Liver (tissue), 9 donors: ENCODE measurements around the gene RSL24D1. TPM values are rescaled to one million over a fixed set of nuclear protein-coding genes. Genes with fewer than 3 reads are reported as not detected.
A peak's percentile ranks its signal among the peaks of the same experiment; 100 is the strongest.

Experiments
- DNase-seq: peaks from one replicate; pipeline ENCODE4 v3.0.0-alpha.2; 2017; ENCODE audit warnings: low spot score
- H3K27ac ChIP-seq, 2 donors: one replicate each; pipeline ENCODE4 v1.7.0; 2013; ENCODE audit warnings: inconsistent platforms in 2 of 2, low read length in 2 of 2, control low read depth in 1 of 2, low read depth in 1 of 2, mild to moderate bottlenecking in 1 of 2
- H3K27me3 ChIP-seq, 4 donors: one replicate each; pipeline versions ENCODE4 v1.6.1 to v1.7.0; 2013; ENCODE audit warnings: low read length in 3 of 4, inconsistent platforms in 1 of 4, mild to moderate bottlenecking in 1 of 4, moderate library complexity in 1 of 4; ENCODE audit not compliant: control insufficient read depth in 4 of 4, insufficient read depth in 4 of 4
- H3K36me3 ChIP-seq, 4 donors: one replicate each; pipeline versions ENCODE4 v1.6.1 to v1.7.0; 2013; ENCODE audit warnings: low read length in 3 of 4, mild to moderate bottlenecking in 3 of 4, low read depth in 1 of 4, moderate library complexity in 1 of 4; ENCODE audit not compliant: control insufficient read depth in 4 of 4, insufficient read depth in 3 of 4
- H3K4me1 ChIP-seq, 4 donors: one replicate each; pipeline versions ENCODE4 v1.6.1 to v1.7.0; 2013; ENCODE audit warnings: low read length in 3 of 4, mild to moderate bottlenecking in 3 of 4, moderate library complexity in 1 of 4; ENCODE audit not compliant: control insufficient read depth in 4 of 4, insufficient read depth in 4 of 4
- H3K4me3 ChIP-seq, 3 donors: one replicate each; pipeline versions ENCODE4 v1.6.1 to v1.7.0; 2013; ENCODE audit warnings: low read length in 3 of 3, control low read depth in 1 of 3, low read depth in 1 of 3, mild to moderate bottlenecking in 1 of 3
- H3K9ac ChIP-seq, 2 donors: one replicate each; pipeline ENCODE4 v1.7.0; 2013; ENCODE audit warnings: low read length in 2 of 2, mild to moderate bottlenecking in 2 of 2, moderate library complexity in 2 of 2, control low read depth in 1 of 2, low read depth in 1 of 2
- H3K9me3 ChIP-seq, 4 donors: one replicate each; pipeline versions ENCODE4 v1.6.1 to v1.7.0; 2013; ENCODE audit warnings: low read length in 3 of 4; ENCODE audit not compliant: control insufficient read depth in 4 of 4
- CTCF ChIP-seq: fragments of 150-350 bp; IDR thresholded peaks from 2 replicates; pipeline ENCODE4 v1.5.1; 2017; ENCODE audit warnings: improper control_type of control experiment, low read depth, low read length; ENCODE audit not compliant: missing input control
- EGR1 ChIP-seq, 2 donors: IDR thresholded peaks; 2 replicates each; pipeline ENCODE4 v1.6.1; 2016 to 2018; ENCODE audit warnings: antibody characterized with exemption in 2 of 2, low read depth in 2 of 2
- FOXA1 ChIP-seq: IDR thresholded peaks from 2 replicates; pipeline ENCODE4 v1.6.1; 2016; ENCODE audit warnings: antibody characterized with exemption
- FOXA2 ChIP-seq: IDR thresholded peaks from 2 replicates; pipeline ENCODE4 v1.6.1; 2016; ENCODE audit warnings: antibody characterized with exemption
- GABPA ChIP-seq, 2 donors: IDR thresholded peaks in 1 of 2; conservative IDR thresholded peaks in 1 of 2; 2 replicates each; pipeline ENCODE4 v1.6.1; 2016; ENCODE audit warnings: antibody characterized with exemption in 2 of 2, mild to moderate bottlenecking in 1 of 2, moderate library complexity in 1 of 2
- HNF4A ChIP-seq, 2 donors: conservative IDR thresholded peaks; 2 replicates each; pipeline ENCODE4 v1.6.1; 2016; ENCODE audit warnings: antibody characterized with exemption in 2 of 2, mild to moderate bottlenecking in 2 of 2
- HNF4G ChIP-seq: IDR thresholded peaks from 2 replicates; pipeline ENCODE4 v1.6.1; 2016; ENCODE audit warnings: antibody characterized with exemption
- JUND ChIP-seq, 2 donors: IDR thresholded peaks; 2 replicates each; pipeline ENCODE4 v1.6.1; 2016; ENCODE audit warnings: antibody characterized with exemption in 2 of 2
- RAD21 ChIP-seq, 2 donors: IDR thresholded peaks; 2 replicates each; pipeline ENCODE4 v1.6.1; 2016; ENCODE audit warnings: antibody characterized with exemption in 2 of 2, mild to moderate bottlenecking in 2 of 2
- REST ChIP-seq: IDR thresholded peaks from 2 replicates; pipeline ENCODE4 v1.6.1; 2016; ENCODE audit warnings: antibody characterized with exemption, mild to moderate bottlenecking
- RXRA ChIP-seq, 2 donors: IDR thresholded peaks; 2 replicates each; pipeline ENCODE4 v1.6.1; 2017 to 2018; ENCODE audit warnings: antibody characterized with exemption in 2 of 2, mild to moderate bottlenecking in 1 of 2
- SP1 ChIP-seq: IDR thresholded peaks from 2 replicates; pipeline ENCODE4 v1.6.1; 2018; ENCODE audit warnings: antibody characterized with exemption, mild to moderate bottlenecking
- TAF1 ChIP-seq: conservative IDR thresholded peaks from 2 replicates; pipeline ENCODE4 v1.6.1; 2016; ENCODE audit warnings: antibody characterized with exemption, mild to moderate bottlenecking
- YY1 ChIP-seq: IDR thresholded peaks from 2 replicates; pipeline ENCODE4 v1.6.1; 2016; ENCODE audit warnings: antibody characterized with exemption, mild to moderate bottlenecking
- WGBS: extraction: QIAGEN DNeasy Blood & Tissue Kit; methylation state at CpG from one replicate; pipeline ENCODE4 v1.1.7; 2013; 5-methylcytosine and 5-hydroxymethylcytosine counted together
- polyA plus RNA-seq, 2 donors: library from polyadenylated mRNA; stranded (reverse) in 1 of 2; unstranded in 1 of 2; fragments of 200-250 nt in 1 of 2; fragments of >200 nt in 1 of 2; fragmentation: Nextera tagmentation in 1 of 2; extraction: Ambion mirVana in 1 of 2; gene quantifications; one replicate each; pipeline versions ENCODE4 v1.2.1 to v1.2.3, GENCODE V29; 2013 to 2015
- total RNA-seq, 2 donors: library from RNA; depleted of rRNA; stranded (reverse); fragments of >200 nt; gene quantifications; one replicate each; pipeline ENCODE4 v1.2.3, GENCODE V29; 2014
- TF ChIP-seq, protein P1 (sequence below): IDR thresholded peaks from 2 replicates; pipeline ENCODE4 v1.6.1; 2016; ENCODE audit warnings: antibody characterized with exemption
- TF ChIP-seq, protein P2 (sequence below): IDR thresholded peaks from 2 replicates; pipeline ENCODE4 v1.6.1; 2016; ENCODE audit warnings: antibody characterized with exemption
- donor health status: healthy.
- donor health status: healthy.
- donor health status: healthy.
- donor health status: healthy.
- donor health status: healthy.

The RSL24D1 gene
- total and polyA plus RNA-seq, 4 donors: 13.3 to 33.3 (median 23.2) TPM

DNA sequence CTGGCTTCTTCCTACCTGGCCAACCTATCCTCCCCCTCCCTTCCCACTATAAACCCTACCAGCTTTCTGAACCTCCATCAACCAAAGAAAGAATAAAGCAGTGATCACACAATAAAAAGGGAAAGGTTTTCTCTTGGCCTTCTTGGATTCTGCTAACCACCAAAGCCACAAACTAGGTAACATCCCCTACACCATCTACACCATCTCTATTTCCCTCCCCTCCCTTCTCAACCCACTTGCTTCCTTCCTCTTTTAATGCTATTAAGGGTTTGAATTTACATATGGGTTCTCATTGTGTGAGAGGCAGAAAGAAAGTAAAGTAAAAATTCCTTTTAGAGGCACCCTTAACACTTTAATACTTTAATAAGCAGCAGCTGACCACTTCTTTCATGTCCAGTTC lies 25.8 kb upstream of the RSL24D1 start:
- Histone ChIP-seq H3K27me3 (no peaks in the 10 kb centered on the region), H3K36me3 (peaks cover 2 to 6% (median 4%) of the 10 kb centered on the region in 4 donors), H3K9ac (no peak overlapping the region), H3K4me3 (no peak overlapping the region), H3K27ac (peak overlapping the region in 1 of 2 donors; percentile 42), H3K9me3 (no peaks in the 10 kb centered on the region), H3K4me1 (peaks cover 2 to 21% (median 15%) of the 10 kb centered on the region in 4 donors)
- DNase-seq: no peak
- no peak for TF ChIP-seq JUND (IDR thresholded peaks at IDR 0.05)

- peaks cover 2 to 21% (median 15%) of the 10 kb centered on the region in 4 donors for H3K4me1 ChIP-seq
- H3K9ac ChIP-seq: no peak overlapping the region
- H3K4me3 ChIP-seq: no peak overlapping the region
- H3K36me3 ChIP-seq: peaks cover 0 to 3% (median 1%) of the 10 kb centered on the region in 4 donors
- WGBS: 69% methylated on average over 6 of the region's 6 CpGs
- H3K9me3 ChIP-seq: no peaks in the 10 kb centered on the region
- peak in 1 of 2 donors; percentile 22 for TF ChIP-seq JUND (IDR thresholded peaks at IDR 0.05)
- TF ChIP-seq CTCF: no peak
- peak in 1 of 2 donors; percentile 11 for TF ChIP-seq HNF4A (conservative IDR thresholded peaks at IDR 0.05)
- peak overlapping the region; percentile 55 to 66 for H3K27ac ChIP-seq
- no peaks in the 10 kb centered on the region for H3K27me3 ChIP-seq
- no peak for DNase-seq
These were observed 24.6 kb upstream of the RSL24D1 start for GRCh38 chr15:55221090-55222011.

- H3K36me3 ChIP-seq: peaks cover 0 to 3% (median 1%) of the 10 kb centered on the region in 4 donors
- H3K4me1 ChIP-seq: peaks cover 2 to 21% (median 15%) of the 10 kb centered on the region in 4 donors
- no peak overlapping the region for H3K9ac ChIP-seq
- H3K4me3 ChIP-seq: no peak overlapping the region
- no peaks in the 10 kb centered on the region for H3K9me3 ChIP-seq
- H3K27ac ChIP-seq: peak overlapping the region; percentile 55 to 66
- H3K27me3 ChIP-seq: no peaks in the 10 kb centered on the region
- DNase-seq: no peak
- TF ChIP-seq SP1 (no peak), JUND (IDR thresholded peaks at IDR 0.05) (no peak), RAD21 (IDR thresholded peaks at IDR 0.05) (no peak), HNF4A (conservative IDR thresholded peaks at IDR 0.05) (no peak), TAF1 (no peak), CTCF (no peak), HNF4G (no peak), EGR1 (IDR thresholded peaks at IDR 0.05; ENCODE audit: low read depth in 2 of 2) (no peak), REST (no peak), YY1 (no peak), FOXA2 (no peak), FOXA1 (no peak), GABPA (IDR thresholded peaks at IDR 0.05 in 1 of 2, conservative IDR thresholded peaks at IDR 0.05 in 1 of 2) (no peak), RXRA (IDR thresholded peaks at IDR 0.05) (no peak)
- TF ChIP-seq, protein P1, sequence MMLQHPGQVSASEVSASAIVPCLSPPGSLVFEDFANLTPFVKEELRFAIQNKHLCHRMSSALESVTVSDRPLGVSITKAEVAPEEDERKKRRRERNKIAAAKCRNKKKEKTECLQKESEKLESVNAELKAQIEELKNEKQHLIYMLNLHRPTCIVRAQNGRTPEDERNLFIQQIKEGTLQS: no peak
- TF ChIP-seq, protein P2, sequence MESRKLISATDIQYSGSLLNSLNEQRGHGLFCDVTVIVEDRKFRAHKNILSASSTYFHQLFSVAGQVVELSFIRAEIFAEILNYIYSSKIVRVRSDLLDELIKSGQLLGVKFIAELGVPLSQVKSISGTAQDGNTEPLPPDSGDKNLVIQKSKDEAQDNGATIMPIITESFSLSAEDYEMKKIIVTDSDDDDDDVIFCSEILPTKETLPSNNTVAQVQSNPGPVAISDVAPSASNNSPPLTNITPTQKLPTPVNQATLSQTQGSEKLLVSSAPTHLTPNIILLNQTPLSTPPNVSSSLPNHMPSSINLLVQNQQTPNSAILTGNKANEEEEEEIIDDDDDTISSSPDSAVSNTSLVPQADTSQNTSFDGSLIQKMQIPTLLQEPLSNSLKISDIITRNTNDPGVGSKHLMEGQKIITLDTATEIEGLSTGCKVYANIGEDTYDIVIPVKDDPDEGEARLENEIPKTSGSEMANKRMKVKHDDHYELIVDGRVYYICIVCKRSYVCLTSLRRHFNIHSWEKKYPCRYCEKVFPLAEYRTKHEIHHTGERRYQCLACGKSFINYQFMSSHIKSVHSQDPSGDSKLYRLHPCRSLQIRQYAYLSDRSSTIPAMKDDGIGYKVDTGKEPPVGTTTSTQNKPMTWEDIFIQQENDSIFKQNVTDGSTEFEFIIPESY: no peak
These were observed 23.9 kb upstream of the RSL24D1 start for GRCh38 chr15:55220606-55221005.
